Astrocyte of the spinal cord (primary cell): ENCODE data around the gene KASH5.

Source experiments
- DNase-seq: peaks from one replicate; pipeline ENCODE4 v3.0.0; 2011; ENCODE audit warnings: low read depth, low spot score
- H3K4me3 ChIP-seq: 2 replicates; pipeline ENCODE4 v1.5.1; 2011; ENCODE audit warnings: low read depth, mild to moderate bottlenecking, low read length, moderate library complexity
- CTCF ChIP-seq: IDR thresholded peaks from 2 replicates; pipeline ENCODE4 v1.5.1; 2012; ENCODE audit warnings: low read depth, mild to moderate bottlenecking, low read length, inconsistent platforms
- in situ Hi-C: cut with HindIII; loops from 2 replicates; pipeline ENCODE4 v1.10.0; 2017; ENCODE audit warnings: low sequenced_read_pairs

Gene KASH5

GRCh38 chr19:49415810-49416200 is 27.8 kb downstream of the KASH5 start:
- in situ Hi-C loops, result no loop called here
- DNase-seq, result no peak
- TF ChIP-seq CTCF, result no peak
- no peak overlapping the region for H3K4me3 ChIP-seq

GRCh38 chr19:49417088-49417487 is 29.0 kb downstream of the KASH5 start:
- in situ Hi-C loops, result no loop called here
- TF ChIP-seq CTCF, result no peak
- H3K4me3 ChIP-seq, result no peak overlapping the region
- DNase-seq, result no peak

GRCh38 chr19:49418511-49418910 is 30.5 kb downstream of the KASH5 start:
- no peak for TF ChIP-seq CTCF
- in situ Hi-C loops, result no loop called here

GRCh38 chr19:49419173-49419572 is 31.1 kb downstream of the KASH5 start:
- in situ Hi-C loops, result no loop called here
- TF ChIP-seq CTCF, result no peak
- no peak for DNase-seq
- no peak overlapping the region for H3K4me3 ChIP-seq

More at GRCh38 chr19:49418511-49418910, 30.5 kb downstream of the KASH5 start:
- no peak overlapping the region for H3K4me3 ChIP-seq
- no peak for DNase-seq

- no peak for TF ChIP-seq CTCF
- no peak overlapping the region for H3K4me3 ChIP-seq
- in situ Hi-C loops, result no loop called here
- DNase-seq, result no peak
Observed at GRCh38 chr19:49420227-49420626, 32.2 kb downstream of the KASH5 start.

DNA sequence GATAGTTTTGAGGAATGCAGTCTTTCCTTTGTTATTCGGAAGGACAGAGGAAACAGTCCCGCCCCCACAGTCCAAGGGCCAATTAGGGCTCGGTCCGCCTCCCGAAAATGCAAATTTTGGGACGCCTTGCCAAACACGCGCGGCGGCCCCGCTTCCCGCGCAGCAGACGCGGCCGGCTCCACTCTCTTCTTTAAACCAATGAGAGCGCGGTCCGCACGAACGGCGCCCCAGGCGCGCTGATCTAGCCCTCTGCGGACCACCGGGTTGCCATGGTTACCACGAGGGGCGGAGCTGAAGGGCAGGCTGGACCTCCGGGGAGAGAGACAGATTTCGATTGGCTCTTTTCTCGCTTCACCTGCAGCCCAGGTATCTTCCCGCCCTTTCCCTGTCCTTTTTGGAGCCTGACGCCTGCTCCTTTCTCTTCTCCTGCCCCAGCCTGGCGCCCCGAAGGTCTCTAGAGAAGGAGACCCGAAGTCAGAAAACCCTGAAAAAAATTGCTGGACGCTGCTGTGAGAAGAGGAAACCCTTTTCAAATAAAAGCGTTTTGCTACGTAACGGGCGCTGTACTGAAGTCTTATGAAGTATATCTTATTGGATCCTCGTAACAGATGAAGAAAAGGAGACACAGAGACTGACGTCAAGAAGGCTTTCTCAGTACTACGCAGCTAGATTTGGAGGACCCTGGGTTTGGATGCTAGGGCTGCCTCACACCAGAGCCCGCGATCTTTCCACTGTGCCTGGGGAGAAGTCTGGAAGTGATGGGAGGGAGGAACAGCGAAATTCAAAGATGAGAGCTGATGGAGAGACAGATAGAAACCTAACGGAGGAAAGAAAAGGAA is 33.2 kb downstream of the KASH5 start:
- TF ChIP-seq CTCF, result no peak
- in situ Hi-C loops, result no loop called here

More for the DNA sequence above, 33.2 kb downstream of the KASH5 start:
- H3K4me3 ChIP-seq, result no peak overlapping the region
- peak; percentile 27 for DNase-seq
